ENCODE measurements around the gene FLRT3. TPM values are rescaled to one million over a fixed set of nuclear protein-coding genes. Genes with fewer than 3 reads are reported as not detected.

FLRT3 gene
- total and polyA plus RNA-seq, 12 donors = 0.04 to 0.64 (median 0.21) TPM

GRCh38 chr20:14361509-14362345 lies 24.3 kb upstream of the FLRT3 start:
- no peak for TF ChIP-seq CTCF (IDR thresholded peaks at IDR 0.05)
- Histone ChIP-seq H3K4me1 (no peaks in the 10 kb centered on the region), H3K27me3 (no peaks in the 10 kb centered on the region), H3K36me3 (no peaks in the 10 kb centered on the region), H3K27ac (no peak overlapping the region), H3K4me3 (no peak overlapping the region), H3K9me3 (peaks cover 0 to 40% (median 2%) of the 10 kb centered on the region in 11 donors)
- intact Hi-C loops (cut with DNase I) = no loop called here
- ATAC-seq (no peak), DNase-seq (no peak)
- WGBS, 2 donors = 86 to 94% methylated on average over 3 of the region's 3 CpGs

GRCh38 chr20:14360416-14360815 lies 23.0 kb upstream of the FLRT3 start:
- Histone ChIP-seq H3K36me3 (no peaks in the 10 kb centered on the region), H3K9me3 (peaks cover 0 to 31% (median 2%) of the 10 kb centered on the region in 11 donors), H3K27ac (no peak overlapping the region), H3K4me3 (no peak overlapping the region), H3K4me1 (no peaks in the 10 kb centered on the region), H3K27me3 (no peaks in the 10 kb centered on the region)
- no peak for ATAC-seq
- no peak for TF ChIP-seq CTCF (IDR thresholded peaks at IDR 0.05)
- intact Hi-C loops (cut with DNase I) = no loop called here
- DNase-seq = no peak

- 30 to 50% methylated on average over 1 of the region's 1 CpG for WGBS, 2 donors
- Histone ChIP-seq H3K4me3 (no peak overlapping the region), H3K27ac (no peak overlapping the region), H3K27me3 (no peaks in the 10 kb centered on the region), H3K36me3 (no peaks in the 10 kb centered on the region), H3K4me1 (no peaks in the 10 kb centered on the region), H3K9me3 (peaks cover 0 to 14% (median 0%) of the 10 kb centered on the region in 11 donors)
- intact Hi-C loops (cut with DNase I) = no loop called here
- DNase-seq = no peak
- no peak for ATAC-seq
- TF ChIP-seq CTCF (IDR thresholded peaks at IDR 0.05) = no peak
These were observed 18.4 kb upstream of the FLRT3 start for GRCh38 chr20:14355791-14356190.

GRCh38 chr20:14344746-14345145 lies 7.3 kb upstream of the FLRT3 start:
- no peak for TF ChIP-seq CTCF (IDR thresholded peaks at IDR 0.05)

More at GRCh38 chr20:14344746-14345145, 7.3 kb upstream of the FLRT3 start:
- ATAC-seq = no peak
- peaks cover 0 to 3% (median 0%) of the 10 kb centered on the region in 11 donors for H3K9me3 ChIP-seq
- H3K4me3 ChIP-seq = no peak overlapping the region
- 28 to 33% methylated on average over 1 of the region's 1 CpG for WGBS, 2 donors
- DNase-seq = no peak
- no peaks in the 10 kb centered on the region for H3K36me3 ChIP-seq
- H3K27ac ChIP-seq = no peak overlapping the region
- intact Hi-C loops (cut with DNase I) = no loop called here
- no peaks in the 10 kb centered on the region for H3K27me3 ChIP-seq
- H3K4me1 ChIP-seq = no peaks in the 10 kb centered on the region

Measured in heart right ventricle (tissue), 16 donors.